Trophoblast cell (in vitro differentiated cells and primary cell): ENCODE data around the gene SF3B5.
"Not testable (repeated sequence)": the region's sequence is repeated elsewhere in the genome, so short reads cannot be mapped to it uniquely, and the experiment has no call there.

Experiments used
- DNase-seq, 2 donors: peaks; one replicate each; pipeline ENCODE4 v3.0.0-alpha.2; 2016
- H2AFZ ChIP-seq: 2 replicates; pipeline ENCODE4 v1.6.1; 2013; ENCODE audit warnings: low read length, moderate library complexity, mild to moderate bottlenecking; ENCODE audit not compliant: insufficient read depth, poor library complexity
- H2AK5ac ChIP-seq: 2 replicates; pipeline ENCODE4 v1.6.1; 2013; ENCODE audit warnings: mild to moderate bottlenecking, low read length
- H2BK120ac ChIP-seq: 2 replicates; pipeline ENCODE4 v1.6.1; 2013; ENCODE audit warnings: low read length, mild to moderate bottlenecking, moderate library complexity; ENCODE audit not compliant: insufficient read depth, poor library complexity
- H2BK12ac ChIP-seq: 2 replicates; pipeline ENCODE4 v1.6.1; 2013; ENCODE audit warnings: mild to moderate bottlenecking, low read length, moderate library complexity
- H2BK5ac ChIP-seq: 2 replicates; pipeline ENCODE4 v1.6.1; 2013; ENCODE audit warnings: low read length, low read depth, moderate library complexity, mild to moderate bottlenecking; ENCODE audit not compliant: poor library complexity
- H3K14ac ChIP-seq: 2 replicates; pipeline ENCODE4 v1.6.1; 2013; ENCODE audit warnings: mild to moderate bottlenecking, low read length
- H3K18ac ChIP-seq: 2 replicates; pipeline ENCODE4 v1.6.1; 2013; ENCODE audit warnings: mild to moderate bottlenecking, low read length
- H3K23ac ChIP-seq: 2 replicates; pipeline ENCODE4 v1.6.1; 2013; ENCODE audit warnings: low read length
- H3K27ac ChIP-seq: 2 replicates; pipeline ENCODE4 v1.5.1; 2013; ENCODE audit warnings: low read depth, mild to moderate bottlenecking, inconsistent platforms, low read length, moderate library complexity
- H3K27me3 ChIP-seq: 2 replicates; pipeline ENCODE4 v1.6.1; 2013; ENCODE audit warnings: inconsistent platforms, mild to moderate bottlenecking, low read length, moderate library complexity; ENCODE audit not compliant: insufficient read depth
- H3K36me3 ChIP-seq, 2 experiments: 1 replicate in 1 of 2; 2 replicates in 1 of 2; pipeline ENCODE4 v1.6.1; 2013; ENCODE audit warnings: low read length in 2 of 2, mild to moderate bottlenecking in 2 of 2, moderate library complexity in 1 of 2; ENCODE audit not compliant: insufficient read depth in 2 of 2, control insufficient read depth in 1 of 2
- H3K4ac ChIP-seq: 2 replicates; pipeline ENCODE4 v1.6.1; 2013; ENCODE audit warnings: low read depth, mild to moderate bottlenecking, low read length, moderate library complexity
- H3K4me1 ChIP-seq, 2 experiments: 1 replicate in 1 of 2; 2 replicates in 1 of 2; pipeline ENCODE4 v1.6.1; 2013; ENCODE audit warnings: low read length in 2 of 2, mild to moderate bottlenecking in 2 of 2, moderate library complexity in 1 of 2; ENCODE audit not compliant: insufficient read depth in 2 of 2, control insufficient read depth in 1 of 2
- H3K4me2 ChIP-seq: 2 replicates; pipeline ENCODE4 v1.6.1; 2013; ENCODE audit warnings: inconsistent platforms, mild to moderate bottlenecking, low read length, moderate library complexity
- H3K4me3 ChIP-seq: 2 replicates; pipeline ENCODE4 v1.5.1; 2013; ENCODE audit warnings: mild to moderate bottlenecking, low read depth, low read length, inconsistent platforms
- H3K79me1 ChIP-seq: one replicate; pipeline ENCODE4 v1.6.1; 2013; ENCODE audit warnings: low read length
- H3K79me2 ChIP-seq: 2 replicates; pipeline ENCODE4 v1.6.1; 2013; ENCODE audit warnings: low read length, mild to moderate bottlenecking; ENCODE audit not compliant: control insufficient read depth, insufficient read depth, poor library complexity
- H3K9ac ChIP-seq: 2 replicates; pipeline ENCODE4 v1.6.1; 2013; ENCODE audit warnings: mild to moderate bottlenecking, low read length
- H3K9me3 ChIP-seq: 2 replicates; pipeline ENCODE4 v1.6.1; 2013; ENCODE audit warnings: low read depth, mild to moderate bottlenecking, control low read depth, inconsistent platforms, low read length; ENCODE audit not compliant: insufficient read depth
- H4K12ac ChIP-seq: 2 replicates; pipeline ENCODE4 v1.6.1; 2013; ENCODE audit warnings: low read depth, mild to moderate bottlenecking, low read length, moderate library complexity
- H4K8ac ChIP-seq: 2 replicates; pipeline ENCODE4 v1.6.1; 2013; ENCODE audit warnings: low read depth, mild to moderate bottlenecking, low read length, moderate library complexity
- H4K91ac ChIP-seq: one replicate; pipeline ENCODE4 v1.6.1; 2013; ENCODE audit warnings: low read depth, mild to moderate bottlenecking, low read length, moderate library complexity
- WGBS: extraction: QIAGEN DNeasy Blood & Tissue Kit; methylation state at CpG from one replicate; pipeline ENCODE4 v1.1.7; 2013; ENCODE audit warnings: missing lambda C conversion rate; ENCODE audit not compliant: insufficient read length, insufficient coverage; ENCODE audit errors: extremely low coverage; 5-methylcytosine and 5-hydroxymethylcytosine counted together

SF3B5 gene

DNA sequence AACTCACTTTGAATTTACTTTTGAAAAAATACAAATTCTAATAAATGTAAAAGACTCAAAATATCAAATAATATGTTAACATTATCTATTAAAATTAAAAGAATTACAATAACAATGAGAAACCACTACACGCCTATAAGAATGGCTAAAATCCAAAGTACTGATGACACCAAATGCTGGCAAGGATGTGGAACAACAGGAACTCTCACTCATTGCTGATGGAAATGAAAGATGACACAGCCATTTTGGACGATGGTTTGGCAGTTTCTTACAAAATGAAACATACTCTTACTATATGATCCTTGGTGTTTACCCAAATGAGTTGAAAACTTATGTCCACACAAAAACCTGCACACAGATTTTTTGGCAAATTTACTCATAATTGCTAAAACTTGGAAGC, 39.4 kb upstream of the SF3B5 start:
- H3K4me2 ChIP-seq: no peak overlapping the region

DNA sequence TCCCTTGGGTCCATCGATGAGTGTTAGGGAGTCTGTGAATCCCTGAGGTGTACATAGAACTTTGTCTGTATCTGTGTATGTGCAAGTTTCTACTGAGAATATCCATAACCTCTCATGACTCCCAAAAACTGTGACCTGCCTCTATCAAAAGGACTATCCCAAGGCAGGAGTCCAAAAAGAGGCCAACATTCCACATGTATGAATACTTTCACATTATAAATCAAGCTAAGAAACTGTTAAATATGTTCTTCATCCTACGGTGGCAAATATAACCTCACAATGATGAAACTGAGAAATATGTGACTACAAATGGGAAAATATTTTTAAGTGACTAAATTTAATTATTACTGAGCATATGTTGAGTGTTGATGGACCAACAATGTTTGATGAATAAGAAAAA, 38.8 kb upstream of the SF3B5 start:
- Histone ChIP-seq H3K23ac (no peak overlapping the region), H3K14ac (no peak overlapping the region), H2AFZ (no peak overlapping the region), H3K18ac (no peak overlapping the region), H3K79me2 (no peaks in the 10 kb centered on the region), H3K9ac (no peak overlapping the region), H3K36me3 (no peaks in the 10 kb centered on the region), H4K12ac (no peak overlapping the region), H3K4me2 (no peak overlapping the region), H3K27ac (no peak overlapping the region), H3K27me3 (no peaks in the 10 kb centered on the region), H3K4me3 (no peak overlapping the region), H3K4ac (no peak overlapping the region), H2AK5ac (no peak overlapping the region), H2BK120ac (no peak overlapping the region), H2BK12ac (no peak overlapping the region), H3K79me1 (no peaks in the 10 kb centered on the region), H3K9me3 (no peaks in the 10 kb centered on the region), H3K4me1 (no peaks in the 10 kb centered on the region), H4K8ac (no peak overlapping the region), H4K91ac (no peak overlapping the region), H2BK5ac (no peak overlapping the region)
- WGBS: no CpG with 5 or more reads among the region's 2 CpGs
- no peak for DNase-seq

More for the DNA sequence above, 39.4 kb upstream of the SF3B5 start:
- H3K23ac ChIP-seq: no peak overlapping the region
- no peaks in the 10 kb centered on the region for H3K9me3 ChIP-seq
- H3K4me1 ChIP-seq: no peaks in the 10 kb centered on the region
- no peak for DNase-seq
- H3K27me3 ChIP-seq: no peaks in the 10 kb centered on the region
- no peak overlapping the region for H3K9ac ChIP-seq
- H3K18ac ChIP-seq: no peak overlapping the region
- H3K27ac ChIP-seq: no peak overlapping the region
- no peak overlapping the region for H4K91ac ChIP-seq
- H2AK5ac ChIP-seq: no peak overlapping the region
- H2BK5ac ChIP-seq: no peak overlapping the region
- no peaks in the 10 kb centered on the region for H3K79me1 ChIP-seq
- no peak overlapping the region for H2BK12ac ChIP-seq
- H2AFZ ChIP-seq: no peak overlapping the region
- H2BK120ac ChIP-seq: no peak overlapping the region
- H3K79me2 ChIP-seq: no peaks in the 10 kb centered on the region
- H4K8ac ChIP-seq: no peak overlapping the region
- no peak overlapping the region for H4K12ac ChIP-seq
- no peak overlapping the region for H3K4me3 ChIP-seq
- no peak overlapping the region for H3K4ac ChIP-seq
- H3K36me3 ChIP-seq: no peaks in the 10 kb centered on the region
- H3K14ac ChIP-seq: no peak overlapping the region
- WGBS: no CpG with 5 or more reads among the region's 2 CpGs

DNA sequence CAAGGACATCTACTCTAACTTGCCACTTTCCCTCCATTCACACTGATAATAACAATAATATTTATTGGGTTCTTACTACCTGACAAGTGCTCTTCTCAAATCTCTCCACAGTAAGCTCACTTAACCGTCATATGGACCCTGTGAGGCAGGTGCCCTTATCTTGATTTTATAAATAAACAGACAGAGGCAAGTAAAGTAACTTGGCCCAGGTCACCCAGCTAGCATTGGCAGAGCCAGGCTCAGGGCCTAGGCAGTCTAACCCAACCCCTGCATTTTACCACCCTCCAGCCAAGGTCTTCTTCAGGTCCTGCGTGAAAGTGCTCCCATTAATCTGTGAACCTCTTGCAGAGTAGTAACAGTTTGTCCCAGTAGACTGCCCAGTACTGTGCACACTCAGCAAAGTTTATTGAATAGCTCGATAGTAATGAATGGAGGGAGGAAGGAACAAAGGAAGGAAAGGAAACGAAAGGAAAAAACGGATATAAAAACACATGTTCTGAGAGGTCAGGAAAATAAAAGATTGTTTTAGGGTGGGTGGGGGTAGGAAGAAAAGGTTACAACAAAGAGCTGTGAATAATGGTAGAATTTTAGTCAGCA, 38.0 kb upstream of the SF3B5 start:
- Histone ChIP-seq H2AFZ (no peak overlapping the region), H3K4me2 (no peak overlapping the region), H3K79me1 (no peaks in the 10 kb centered on the region), H3K4me3 (no peak overlapping the region), H3K36me3 (no peaks in the 10 kb centered on the region), H3K27ac (no peak overlapping the region), H3K79me2 (no peaks in the 10 kb centered on the region), H3K23ac (no peak overlapping the region), H3K4ac (no peak overlapping the region), H4K91ac (no peak overlapping the region), H3K9ac (no peak overlapping the region), H4K12ac (no peak overlapping the region), H3K9me3 (no peaks in the 10 kb centered on the region), H4K8ac (no peak overlapping the region), H2AK5ac (no peak overlapping the region), H3K4me1 (no peaks in the 10 kb centered on the region), H3K27me3 (no peaks in the 10 kb centered on the region), H3K14ac (no peak overlapping the region), H3K18ac (no peak overlapping the region), H2BK120ac (no peak overlapping the region), H2BK5ac (no peak overlapping the region), H2BK12ac (no peak overlapping the region)
- WGBS: no CpG with 5 or more reads among the region's 5 CpGs
- no peak for DNase-seq

DNA sequence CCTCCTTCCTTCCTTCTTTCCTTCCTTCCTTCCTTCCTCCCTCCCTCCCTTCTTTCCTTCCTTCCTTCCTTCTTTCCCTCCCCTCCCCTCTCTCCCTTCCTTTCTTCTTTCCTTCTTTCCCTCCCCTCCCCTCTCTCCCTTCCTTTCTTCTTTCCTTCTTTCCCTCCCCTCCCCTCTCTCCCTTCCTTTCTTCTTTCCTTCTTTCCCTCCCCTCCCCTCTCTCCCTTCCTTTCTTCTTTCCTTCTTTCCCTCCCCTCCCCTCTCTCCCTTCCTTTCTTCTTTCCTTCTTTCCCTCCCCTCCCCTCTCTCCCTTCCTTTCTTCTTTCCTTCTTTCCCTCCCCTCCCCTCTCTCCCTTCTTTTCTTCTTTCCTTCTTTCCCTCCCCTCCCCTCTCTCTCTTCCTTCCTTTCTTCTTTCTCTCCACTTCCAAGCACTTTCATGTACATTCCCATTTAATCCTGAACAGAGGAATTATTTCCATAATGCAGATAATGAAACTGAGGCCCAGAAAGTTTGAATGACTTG, 36.9 kb upstream of the SF3B5 start:
- not testable (repeated sequence) for H3K79me2 ChIP-seq, H3K4me1 ChIP-seq, H3K4ac ChIP-seq, H2AFZ ChIP-seq, H3K79me1 ChIP-seq, H4K12ac ChIP-seq, H2AK5ac ChIP-seq, H4K91ac ChIP-seq, H2BK120ac ChIP-seq, H3K18ac ChIP-seq, H3K36me3 ChIP-seq, H3K23ac ChIP-seq, H3K27ac ChIP-seq, H2BK12ac ChIP-seq, H3K9me3 ChIP-seq, H3K14ac ChIP-seq, H4K8ac ChIP-seq, H3K4me3 ChIP-seq, H3K9ac ChIP-seq, H3K4me2 ChIP-seq, H3K27me3 ChIP-seq, H2BK5ac ChIP-seq, DNase-seq
